ENCODE data around the gene GDF10. TPM values are rescaled to one million over a fixed set of nuclear protein-coding genes. Genes with fewer than 3 reads are reported as not detected.

Gene GDF10
- total and polyA plus RNA-seq, 2 of the 8 experiments (the other 6 are each of a cell fraction or from before 2014, with no cell fraction given): 0.19 to 0.32 TPM

DNA sequence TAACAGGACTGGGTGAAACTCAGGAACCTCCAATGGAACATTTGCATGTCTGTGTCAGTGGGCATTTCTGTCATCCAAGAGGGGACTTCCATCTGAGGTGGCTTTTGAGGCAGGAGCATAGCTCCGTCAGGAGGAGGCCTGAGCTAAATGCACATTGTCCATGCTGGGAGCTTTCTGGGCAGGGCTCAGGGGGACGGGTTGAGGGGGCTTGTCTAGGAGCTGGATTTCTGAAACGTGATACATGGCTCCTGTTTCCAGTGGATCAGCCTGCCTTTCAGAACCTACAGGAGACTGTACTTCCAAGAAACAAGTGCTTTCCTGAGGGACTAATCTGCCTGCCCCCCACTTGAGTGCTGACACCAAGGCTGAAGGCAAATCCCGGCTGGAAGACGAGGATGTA, 40.5 kb upstream of the GDF10 start (continued):
- TF ChIP-seq CTCF (IDR thresholded peaks at IDR 0.05; ENCODE audit: control extremely low read depth in 1 of 3, insufficient read depth in 1 of 3, low read depth in 1 of 3, low read length in 3 of 3) (no peak), CBX8 (IDR thresholded peaks at IDR 0.05; ENCODE audit: borderline replicate concordance, low read depth, low read length) (no peak)
